GM21723 (cell line): ENCODE results near the gene GIPR.

Experiments used
- ATAC-seq: cut with Tn5 transposase; IDR thresholded peaks from one replicate; pipeline ENCODE4 v1.9.1; 2021; ENCODE audit warnings: mild to moderate bottlenecking, moderate library complexity; ENCODE audit not compliant: unreplicated experiment

The GIPR gene

DNA sequence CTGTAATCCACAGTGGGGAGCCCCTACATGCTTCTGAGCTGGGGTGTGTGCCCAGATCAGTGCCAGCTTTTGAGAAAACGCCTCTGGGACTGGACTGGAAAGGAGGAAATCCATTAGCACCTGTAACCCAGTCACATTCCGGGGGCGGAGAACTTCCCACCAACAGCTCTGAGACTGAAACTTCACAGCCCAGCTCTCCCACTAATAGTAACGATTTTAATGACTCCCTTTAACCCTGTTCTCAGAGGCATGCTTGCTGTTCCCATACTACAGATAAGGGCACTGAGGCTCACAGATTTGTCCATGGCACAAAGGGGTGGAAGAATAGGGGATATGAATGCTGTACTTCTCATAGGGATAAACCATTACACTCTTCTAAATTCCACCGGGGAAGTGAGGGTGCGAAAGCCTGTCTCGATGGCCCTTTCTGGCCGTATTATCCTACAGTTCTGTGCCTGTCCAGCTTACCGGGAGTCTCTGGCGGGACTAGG, 61.8 kb downstream of the GIPR start:
- no peak for ATAC-seq

DNA sequence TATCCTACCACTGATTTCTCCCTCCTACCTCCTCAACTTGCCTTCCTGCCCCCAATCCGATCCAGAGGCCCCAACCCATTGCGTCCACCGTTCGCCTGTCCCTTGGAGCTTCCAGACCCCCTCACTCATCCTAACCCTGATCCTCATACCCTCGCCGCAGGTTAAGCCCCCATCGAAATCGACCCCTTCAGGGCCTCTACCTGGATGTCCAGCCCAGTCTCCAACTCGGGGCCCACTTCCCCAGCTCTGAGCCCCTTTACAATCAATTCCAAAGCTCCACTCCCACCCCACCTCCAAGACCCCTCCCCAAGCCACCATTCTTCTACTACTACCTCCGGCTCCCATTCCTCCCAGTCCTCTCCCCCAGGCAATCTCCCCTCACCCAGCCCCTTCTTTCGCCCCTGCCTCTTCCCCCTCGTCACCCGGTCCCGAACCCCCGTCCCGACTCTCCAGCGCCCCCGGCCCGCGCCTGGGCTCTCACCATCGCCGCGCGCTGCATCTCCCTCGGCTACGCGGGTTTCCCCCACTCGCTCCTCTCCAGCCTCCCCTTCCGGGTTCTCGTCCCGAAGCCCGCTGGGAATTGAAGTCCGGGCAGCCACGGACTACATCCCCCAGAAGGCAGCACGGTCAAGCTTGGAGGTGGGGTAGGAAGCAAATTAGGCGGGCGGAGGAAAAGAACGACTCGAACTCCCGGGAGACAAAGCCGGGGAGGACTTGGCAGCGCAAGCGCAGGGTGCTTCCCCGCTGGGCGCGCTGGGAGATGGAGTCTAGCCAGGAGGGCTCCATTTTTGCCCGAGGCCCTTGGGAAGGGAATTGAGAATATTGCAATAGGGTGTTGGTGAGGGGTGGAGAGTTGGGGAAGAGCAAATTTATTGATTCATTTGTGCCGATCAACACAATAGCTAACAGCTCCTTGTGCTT, 62.6 kb downstream of the GIPR start, which contains the start of gene FBXO46:
TSS of gene FBXO46 (minus strand) at position 529 of the 921 bp plus-strand sequence. CDS start 17,401 bp downstream, outside the sequence.
- ATAC-seq = peak; percentile 88
